ENCODE results near the gene CHI3L1. TPM values are rescaled to one million over a fixed set of nuclear protein-coding genes. Genes with fewer than 3 reads are reported as not detected.
A peak's percentile ranks its signal among the peaks of the same experiment; 100 is the strongest.

The CHI3L1 gene
- polyA plus RNA-seq, 1 donor, result 0.22 TPM

- no peaks in the 10 kb centered on the region for H3K9me3 ChIP-seq (ENCODE audit: control insufficient read depth, low read depth, low read length)
- no peaks in the 10 kb centered on the region for H3K27me3 ChIP-seq (ENCODE audit: control insufficient read depth, insufficient read depth, low read length)
- no peaks in the 10 kb centered on the region for H3K4me1 ChIP-seq (ENCODE audit: control insufficient read depth, insufficient read depth, low read length)
- H3K36me3 ChIP-seq (ENCODE audit: control insufficient read depth, insufficient read depth, low read length), result no peaks in the 10 kb centered on the region
- H3K27ac ChIP-seq (ENCODE audit: low read length), result no peak within 1 kb of the TSS
- DNase-seq, result no peak
- WGBS (ENCODE audit: insufficient coverage, low lambda C conversion rate), result no CpG with 5 or more reads among the region's 5 CpGs
- no peak within 1 kb of the TSS for H3K4me3 ChIP-seq (ENCODE audit: low read length)
These were observed 11.2 kb downstream of the CHI3L1 start, which contains the start of gene MYBPH for GRCh38 chr1:203175237-203175826. MYBPH (minus strand) TSS chr1:203175826; CDS start chr1:203175755, 71 bp downstream.

- no peak overlapping the region for H3K27ac ChIP-seq (ENCODE audit: low read length)
- H3K9me3 ChIP-seq (ENCODE audit: control insufficient read depth, low read depth, low read length), result no peaks in the 10 kb centered on the region
- DNase-seq, result no peak
- no peak overlapping the region for H3K4me3 ChIP-seq (ENCODE audit: low read length)
- no peaks in the 10 kb centered on the region for H3K4me1 ChIP-seq (ENCODE audit: control insufficient read depth, insufficient read depth, low read length)
- WGBS (ENCODE audit: insufficient coverage, low lambda C conversion rate), result no CpG with 5 or more reads among the region's 12 CpGs
- no peaks in the 10 kb centered on the region for H3K27me3 ChIP-seq (ENCODE audit: control insufficient read depth, insufficient read depth, low read length)
- H3K36me3 ChIP-seq (ENCODE audit: control insufficient read depth, insufficient read depth, low read length), result no peaks in the 10 kb centered on the region
These were observed 12.0 kb downstream of the CHI3L1 start for GRCh38 chr1:203174324-203174985.

- H3K4me3 ChIP-seq (ENCODE audit: low read length), result no peak overlapping the region
- no peaks in the 10 kb centered on the region for H3K4me1 ChIP-seq (ENCODE audit: control insufficient read depth, insufficient read depth, low read length)
- no peaks in the 10 kb centered on the region for H3K36me3 ChIP-seq (ENCODE audit: control insufficient read depth, insufficient read depth, low read length)
- H3K9me3 ChIP-seq (ENCODE audit: control insufficient read depth, low read depth, low read length), result no peaks in the 10 kb centered on the region
- no peak for DNase-seq
- H3K27me3 ChIP-seq (ENCODE audit: control insufficient read depth, insufficient read depth, low read length), result no peaks in the 10 kb centered on the region
- no CpG with 5 or more reads among the region's 5 CpGs for WGBS (ENCODE audit: insufficient coverage, low lambda C conversion rate)
- H3K27ac ChIP-seq (ENCODE audit: low read length), result no peak overlapping the region
These were observed 12.9 kb downstream of the CHI3L1 start for GRCh38 chr1:203173566-203173965.

- Histone ChIP-seq H3K4me3 (ENCODE audit: low read length) (no peak overlapping the region), H3K27ac (ENCODE audit: low read length) (no peak overlapping the region), H3K4me1 (ENCODE audit: control insufficient read depth, insufficient read depth, low read length) (no peaks in the 10 kb centered on the region), H3K9me3 (ENCODE audit: control insufficient read depth, low read depth, low read length) (no peaks in the 10 kb centered on the region), H3K36me3 (ENCODE audit: control insufficient read depth, insufficient read depth, low read length) (no peaks in the 10 kb centered on the region), H3K27me3 (ENCODE audit: control insufficient read depth, insufficient read depth, low read length) (no peaks in the 10 kb centered on the region)
- WGBS (ENCODE audit: insufficient coverage, low lambda C conversion rate), result no CpG with 5 or more reads among the region's 2 CpGs
- no peak for DNase-seq
These were observed 13.4 kb downstream of the CHI3L1 start for GRCh38 chr1:203173011-203173555.

- peak in 1 of 2 donors; percentile 49 for DNase-seq
- no peak overlapping the region for H3K27ac ChIP-seq (ENCODE audit: low read length)
- no peaks in the 10 kb centered on the region for H3K9me3 ChIP-seq (ENCODE audit: control insufficient read depth, low read depth, low read length)
- no peak overlapping the region for H3K4me3 ChIP-seq (ENCODE audit: low read length)
- no peaks in the 10 kb centered on the region for H3K4me1 ChIP-seq (ENCODE audit: control insufficient read depth, insufficient read depth, low read length)
- no peaks in the 10 kb centered on the region for H3K27me3 ChIP-seq (ENCODE audit: control insufficient read depth, insufficient read depth, low read length)
- no CpG with 5 or more reads among the region's 8 CpGs for WGBS (ENCODE audit: insufficient coverage, low lambda C conversion rate)
- H3K36me3 ChIP-seq (ENCODE audit: control insufficient read depth, insufficient read depth, low read length), result no peaks in the 10 kb centered on the region
These were observed 14.1 kb downstream of the CHI3L1 start for GRCh38 chr1:203172184-203173010.

- no peaks in the 10 kb centered on the region for H3K9me3 ChIP-seq (ENCODE audit: control insufficient read depth, low read depth, low read length)
- H3K27ac ChIP-seq (ENCODE audit: low read length), result no peak overlapping the region
- DNase-seq, result no peak
- H3K27me3 ChIP-seq (ENCODE audit: control insufficient read depth, insufficient read depth, low read length), result no peaks in the 10 kb centered on the region
- no CpG with 5 or more reads among the region's 22 CpGs for WGBS (ENCODE audit: insufficient coverage, low lambda C conversion rate)
- H3K36me3 ChIP-seq (ENCODE audit: control insufficient read depth, insufficient read depth, low read length), result no peaks in the 10 kb centered on the region
- H3K4me1 ChIP-seq (ENCODE audit: control insufficient read depth, insufficient read depth, low read length), result peaks cover 8% of the 10 kb centered on the region
- H3K4me3 ChIP-seq (ENCODE audit: low read length), result no peak overlapping the region
These were observed 14.9 kb downstream of the CHI3L1 start for GRCh38 chr1:203171341-203172183.

- no peaks in the 10 kb centered on the region for H3K9me3 ChIP-seq (ENCODE audit: control insufficient read depth, low read depth, low read length)
- H3K4me3 ChIP-seq (ENCODE audit: low read length), result no peak overlapping the region
- no CpG with 5 or more reads among the region's 8 CpGs for WGBS (ENCODE audit: insufficient coverage, low lambda C conversion rate)
- H3K27me3 ChIP-seq (ENCODE audit: control insufficient read depth, insufficient read depth, low read length), result no peaks in the 10 kb centered on the region
- H3K27ac ChIP-seq (ENCODE audit: low read length), result no peak overlapping the region
- no peaks in the 10 kb centered on the region for H3K36me3 ChIP-seq (ENCODE audit: control insufficient read depth, insufficient read depth, low read length)
- no peak for DNase-seq
- peaks cover 9% of the 10 kb centered on the region for H3K4me1 ChIP-seq (ENCODE audit: control insufficient read depth, insufficient read depth, low read length)
These were observed 15.7 kb downstream of the CHI3L1 start for GRCh38 chr1:203170625-203171330.

GRCh38 chr1:203169770-203170520 is 16.6 kb downstream of the CHI3L1 start:
- Histone ChIP-seq H3K4me3 (ENCODE audit: low read length) (no peak overlapping the region), H3K9me3 (ENCODE audit: control insufficient read depth, low read depth, low read length) (no peaks in the 10 kb centered on the region), H3K27ac (ENCODE audit: low read length) (no peak overlapping the region), H3K27me3 (ENCODE audit: control insufficient read depth, insufficient read depth, low read length) (no peaks in the 10 kb centered on the region), H3K4me1 (ENCODE audit: control insufficient read depth, insufficient read depth, low read length) (peaks cover 9% of the 10 kb centered on the region), H3K36me3 (ENCODE audit: control insufficient read depth, insufficient read depth, low read length) (no peaks in the 10 kb centered on the region)
- WGBS (ENCODE audit: insufficient coverage, low lambda C conversion rate), result no CpG with 5 or more reads among the region's 21 CpGs
- DNase-seq, result no peak

- H3K4me1 ChIP-seq (ENCODE audit: control insufficient read depth, insufficient read depth, low read length), result peaks cover 9% of the 10 kb centered on the region
- no peaks in the 10 kb centered on the region for H3K36me3 ChIP-seq (ENCODE audit: control insufficient read depth, insufficient read depth, low read length)
- H3K27me3 ChIP-seq (ENCODE audit: control insufficient read depth, insufficient read depth, low read length), result no peaks in the 10 kb centered on the region
- H3K4me3 ChIP-seq (ENCODE audit: low read length), result no peak overlapping the region
- no CpG with 5 or more reads among the region's 9 CpGs for WGBS (ENCODE audit: insufficient coverage, low lambda C conversion rate)
- no peak for DNase-seq
- no peak overlapping the region for H3K27ac ChIP-seq (ENCODE audit: low read length)
- H3K9me3 ChIP-seq (ENCODE audit: control insufficient read depth, low read depth, low read length), result no peaks in the 10 kb centered on the region
These were observed 17.5 kb downstream of the CHI3L1 start for GRCh38 chr1:203168991-203169390.
